ENCODE data around the gene DOCK3. TPM values are rescaled to one million over a fixed set of nuclear protein-coding genes. Genes with fewer than 3 reads are reported as not detected.

DOCK3 gene
- total and polyA plus RNA-seq, 2 donors from 2014 or later, result 0.49 to 0.54 TPM

DNA sequence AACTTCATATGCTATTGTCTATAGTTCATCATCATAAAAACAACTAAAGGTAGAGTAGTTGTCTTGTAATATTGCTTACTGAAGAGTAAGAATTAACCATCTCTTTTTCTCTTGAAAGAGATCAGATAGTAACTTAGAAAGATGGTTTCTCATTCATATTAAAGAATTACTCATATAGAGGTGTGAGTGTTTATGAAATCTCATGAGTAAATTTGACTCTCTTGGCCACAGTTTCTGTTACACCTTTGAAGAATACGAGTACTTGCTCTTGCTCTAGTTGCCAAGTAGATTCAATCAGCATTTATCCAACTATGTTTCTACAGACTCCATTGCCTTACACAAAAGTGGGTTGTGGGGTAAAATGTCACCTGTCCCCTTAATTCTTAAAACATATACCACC lies 463.0 kb downstream of the DOCK3 start:
- Histone ChIP-seq H3K4me1 (ENCODE audit: control insufficient read depth in 2 of 3, insufficient read depth in 2 of 3, low read depth in 1 of 3, low read length in 3 of 3) (no peaks in the 10 kb centered on the region), H3K36me3 (ENCODE audit: control insufficient read depth in 2 of 3, insufficient read depth in 3 of 3, low read length in 3 of 3) (no peaks in the 10 kb centered on the region), H3K9ac (ENCODE audit: low read length in 3 of 3) (no peak overlapping the region), H3K27me3 (ENCODE audit: control insufficient read depth, insufficient read depth, low read length) (no peaks in the 10 kb centered on the region), H3K9me3 (ENCODE audit: control insufficient read depth in 2 of 3, insufficient read depth in 1 of 3, low read length in 3 of 3) (no peaks in the 10 kb centered on the region), H3K4me3 (ENCODE audit: low read length in 3 of 3) (no peak overlapping the region), H3K27ac (ENCODE audit: low read depth in 2 of 2, low read length in 2 of 2) (no peak overlapping the region)
- intact Hi-C loops (cut with DNase I), result no loop called here
- no peak for FAIRE-seq
- DNase-seq, result no peak
- TF ChIP-seq, protein P1, sequence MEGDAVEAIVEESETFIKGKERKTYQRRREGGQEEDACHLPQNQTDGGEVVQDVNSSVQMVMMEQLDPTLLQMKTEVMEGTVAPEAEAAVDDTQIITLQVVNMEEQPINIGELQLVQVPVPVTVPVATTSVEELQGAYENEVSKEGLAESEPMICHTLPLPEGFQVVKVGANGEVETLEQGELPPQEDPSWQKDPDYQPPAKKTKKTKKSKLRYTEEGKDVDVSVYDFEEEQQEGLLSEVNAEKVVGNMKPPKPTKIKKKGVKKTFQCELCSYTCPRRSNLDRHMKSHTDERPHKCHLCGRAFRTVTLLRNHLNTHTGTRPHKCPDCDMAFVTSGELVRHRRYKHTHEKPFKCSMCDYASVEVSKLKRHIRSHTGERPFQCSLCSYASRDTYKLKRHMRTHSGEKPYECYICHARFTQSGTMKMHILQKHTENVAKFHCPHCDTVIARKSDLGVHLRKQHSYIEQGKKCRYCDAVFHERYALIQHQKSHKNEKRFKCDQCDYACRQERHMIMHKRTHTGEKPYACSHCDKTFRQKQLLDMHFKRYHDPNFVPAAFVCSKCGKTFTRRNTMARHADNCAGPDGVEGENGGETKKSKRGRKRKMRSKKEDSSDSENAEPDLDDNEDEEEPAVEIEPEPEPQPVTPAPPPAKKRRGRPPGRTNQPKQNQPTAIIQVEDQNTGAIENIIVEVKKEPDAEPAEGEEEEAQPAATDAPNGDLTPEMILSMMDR (IDR thresholded peaks at IDR 0.05; ENCODE audit: borderline replicate concordance, extremely low read depth, insufficient read depth), result no peak

DNA sequence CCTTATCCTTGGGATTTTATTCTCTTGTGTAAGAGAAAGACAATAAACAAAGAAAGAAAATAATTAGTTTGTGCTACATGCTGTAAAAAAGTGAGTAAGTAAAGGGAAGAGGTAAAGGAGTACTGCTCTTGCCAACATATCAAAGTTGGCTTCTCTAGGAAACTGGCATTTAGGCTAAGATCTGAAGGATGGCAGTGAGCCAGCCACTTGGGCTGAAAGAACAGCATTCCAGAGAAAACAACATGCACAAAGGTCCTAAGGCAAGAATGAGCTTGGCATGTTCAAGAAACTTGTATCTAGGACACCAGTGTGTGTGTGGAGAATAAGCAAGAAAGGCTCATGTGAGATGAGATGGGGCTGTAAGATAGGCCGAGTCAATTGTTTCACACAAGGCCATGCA lies 464.9 kb downstream of the DOCK3 start:
- H3K9me3 ChIP-seq (ENCODE audit: control insufficient read depth in 2 of 3, insufficient read depth in 1 of 3, low read length in 3 of 3), result no peaks in the 10 kb centered on the region
- no peak for FAIRE-seq
- no peaks in the 10 kb centered on the region for H3K36me3 ChIP-seq (ENCODE audit: control insufficient read depth in 2 of 3, insufficient read depth in 3 of 3, low read length in 3 of 3)
- no peak for DNase-seq
- no peaks in the 10 kb centered on the region for H3K27me3 ChIP-seq (ENCODE audit: control insufficient read depth, insufficient read depth, low read length)
- H3K27ac ChIP-seq (ENCODE audit: low read depth in 2 of 2, low read length in 2 of 2), result no peak overlapping the region
- intact Hi-C loops (cut with DNase I), result no loop called here
- no peak overlapping the region for H3K4me3 ChIP-seq (ENCODE audit: low read length in 3 of 3)
- no peak overlapping the region for H3K9ac ChIP-seq (ENCODE audit: low read length in 3 of 3)
- H3K4me1 ChIP-seq (ENCODE audit: control insufficient read depth in 2 of 3, insufficient read depth in 2 of 3, low read depth in 1 of 3, low read length in 3 of 3), result no peaks in the 10 kb centered on the region
- TF ChIP-seq, protein P1 (IDR thresholded peaks at IDR 0.05; ENCODE audit: borderline replicate concordance, extremely low read depth, insufficient read depth), result no peak

DNA sequence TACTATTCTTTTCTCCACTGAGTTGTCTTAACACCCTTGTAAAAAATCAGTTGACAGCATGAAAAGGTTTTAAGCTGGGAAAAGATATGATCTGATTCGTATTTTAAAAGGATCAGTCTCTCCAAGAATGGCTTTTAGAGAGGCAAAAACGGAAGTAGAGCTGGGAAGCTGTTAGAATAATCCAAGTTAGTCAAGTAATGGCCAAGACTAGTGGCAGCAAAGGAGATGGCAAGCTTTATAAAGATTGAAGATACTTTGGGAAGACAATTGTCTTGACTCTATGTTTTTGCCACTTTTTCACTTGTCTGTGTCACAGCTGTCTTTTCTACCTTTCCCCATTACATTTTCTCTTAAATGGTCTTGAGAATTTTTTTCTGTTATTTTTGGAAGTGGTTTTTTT lies 466.8 kb downstream of the DOCK3 start:
- no peak for FAIRE-seq
- intact Hi-C loops (cut with DNase I), result no loop called here

More for the DNA sequence above, 466.8 kb downstream of the DOCK3 start:
- H3K36me3 ChIP-seq (ENCODE audit: control insufficient read depth in 2 of 3, insufficient read depth in 3 of 3, low read length in 3 of 3), result no peaks in the 10 kb centered on the region
- H3K27me3 ChIP-seq (ENCODE audit: control insufficient read depth, insufficient read depth, low read length), result no peaks in the 10 kb centered on the region
- no peak overlapping the region for H3K27ac ChIP-seq (ENCODE audit: low read depth in 2 of 2, low read length in 2 of 2)
- DNase-seq, result no peak
- no peak overlapping the region for H3K4me3 ChIP-seq (ENCODE audit: low read length in 3 of 3)
- TF ChIP-seq, protein P1 (IDR thresholded peaks at IDR 0.05; ENCODE audit: borderline replicate concordance, extremely low read depth, insufficient read depth), result no peak
- H3K9ac ChIP-seq (ENCODE audit: low read length in 3 of 3), result no peak overlapping the region
- no peaks in the 10 kb centered on the region for H3K4me1 ChIP-seq (ENCODE audit: control insufficient read depth in 2 of 3, insufficient read depth in 2 of 3, low read depth in 1 of 3, low read length in 3 of 3)
- peaks cover 0 to 3% (median 0%) of the 10 kb centered on the region in 3 donors for H3K9me3 ChIP-seq (ENCODE audit: control insufficient read depth in 2 of 3, insufficient read depth in 1 of 3, low read length in 3 of 3)

All from kidney (tissue), 14 donors.